CD4-positive, alpha-beta T cell treated with Interleukin-12 subunit alpha and Interleukin-12 subunit beta, for 1 hour (primary cell): ENCODE data around the gene SEC22A.

Experiments
- DNase-seq: peaks from one replicate; pipeline ENCODE4 v3.0.0-alpha.2; 2020

The SEC22A gene

GRCh38 chr3:123201557-123202427 lies at the start of gene SEC22A:
Gene SEC22A, plus strand, starts transcription at chr3:123201943. Its CDS starts 7,275 bp downstream, at chr3:123209218.
- DNase-seq = peak; percentile 95

GRCh38 chr3:123152687-123153086 lies 49.1 kb upstream of the SEC22A start:
- no peak for DNase-seq

- no peak for DNase-seq
Measured at GRCh38 chr3:123153125-123154019, 48.4 kb upstream of the SEC22A start.

- no peak for DNase-seq
Measured at GRCh38 chr3:123154020-123154985, 47.4 kb upstream of the SEC22A start.

GRCh38 chr3:123155471-123156011 lies 46.2 kb upstream of the SEC22A start:
- DNase-seq = no peak

- no peak for DNase-seq
Measured at GRCh38 chr3:123156276-123156995, 45.3 kb upstream of the SEC22A start.

- no peak for DNase-seq
Measured at GRCh38 chr3:123157209-123157597, 44.5 kb upstream of the SEC22A start.

GRCh38 chr3:123157598-123158287 lies 44.0 kb upstream of the SEC22A start:
- no peak for DNase-seq

- DNase-seq = no peak
Measured at GRCh38 chr3:123158330-123158729, 43.4 kb upstream of the SEC22A start.

GRCh38 chr3:123158899-123159390 lies 42.8 kb upstream of the SEC22A start:
- DNase-seq = no peak

- DNase-seq = no peak
Measured at GRCh38 chr3:123159926-123160635, 41.7 kb upstream of the SEC22A start.

GRCh38 chr3:123161167-123161566 lies 40.6 kb upstream of the SEC22A start:
- no peak for DNase-seq

GRCh38 chr3:123163141-123163540 lies 38.6 kb upstream of the SEC22A start:
- no peak for DNase-seq

GRCh38 chr3:123165163-123165562 lies 36.6 kb upstream of the SEC22A start:
- no peak for DNase-seq

GRCh38 chr3:123167686-123168085 lies 34.1 kb upstream of the SEC22A start:
- no peak for DNase-seq

GRCh38 chr3:123168122-123168521 lies 33.6 kb upstream of the SEC22A start:
- DNase-seq = no peak

GRCh38 chr3:123168605-123169004 lies 33.1 kb upstream of the SEC22A start:
- no peak for DNase-seq

- no peak for DNase-seq
Measured at GRCh38 chr3:123169492-123169929, 32.2 kb upstream of the SEC22A start.

GRCh38 chr3:123169930-123170329 lies 31.8 kb upstream of the SEC22A start:
- DNase-seq = no peak

- no peak for DNase-seq
Measured at GRCh38 chr3:123180791-123181190, 21.0 kb upstream of the SEC22A start.
